ENCODE data around the gene UTP18.
"Not testable (repeated sequence)": the region's sequence is repeated elsewhere in the genome, so short reads cannot be mapped to it uniquely, and the experiment has no call there.

Gene UTP18

DNA sequence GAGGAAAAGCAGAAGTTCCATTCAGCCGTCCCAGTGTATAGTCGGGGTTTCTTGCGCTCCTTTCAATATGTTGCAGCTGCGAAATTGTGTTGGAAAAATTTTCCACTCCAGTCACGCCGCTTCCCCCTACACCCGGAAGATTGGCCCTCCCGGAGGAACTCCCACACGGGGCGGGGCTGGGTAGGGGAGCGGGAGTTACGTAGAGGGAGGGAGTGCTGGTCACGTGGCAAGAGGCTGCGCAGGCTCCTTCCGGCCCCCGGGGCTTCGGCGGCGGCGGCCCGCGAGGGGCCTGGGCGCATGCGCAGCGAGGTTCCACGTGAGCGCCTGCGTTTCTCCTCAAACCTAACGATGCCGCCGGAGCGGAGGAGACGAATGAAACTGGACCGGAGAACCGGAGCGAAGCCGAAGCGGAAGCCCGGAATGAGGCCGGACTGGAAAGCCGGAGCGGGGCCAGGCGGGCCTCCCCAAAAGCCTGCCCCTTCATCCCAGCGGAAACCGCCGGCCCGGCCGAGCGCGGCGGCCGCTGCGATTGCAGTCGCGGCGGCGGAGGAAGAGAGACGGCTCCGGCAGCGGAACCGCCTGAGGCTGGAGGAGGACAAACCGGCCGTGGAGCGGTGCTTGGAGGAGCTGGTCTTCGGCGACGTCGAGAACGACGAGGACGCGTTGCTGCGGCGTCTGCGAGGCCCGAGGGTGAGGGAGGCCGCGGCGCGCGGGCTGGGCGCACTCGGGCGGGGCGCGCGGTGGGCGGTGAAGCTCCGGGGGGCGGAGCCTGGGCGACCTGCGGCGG, at the start of gene UTP18:
TSS of gene UTP18 (plus strand) at position 310 of the 787 bp plus-strand sequence. CDS start at position 349, 39 bp downstream.
- peak; percentile 93 for DNase-seq (ENCODE audit: low read depth in 2 of 2)

DNA sequence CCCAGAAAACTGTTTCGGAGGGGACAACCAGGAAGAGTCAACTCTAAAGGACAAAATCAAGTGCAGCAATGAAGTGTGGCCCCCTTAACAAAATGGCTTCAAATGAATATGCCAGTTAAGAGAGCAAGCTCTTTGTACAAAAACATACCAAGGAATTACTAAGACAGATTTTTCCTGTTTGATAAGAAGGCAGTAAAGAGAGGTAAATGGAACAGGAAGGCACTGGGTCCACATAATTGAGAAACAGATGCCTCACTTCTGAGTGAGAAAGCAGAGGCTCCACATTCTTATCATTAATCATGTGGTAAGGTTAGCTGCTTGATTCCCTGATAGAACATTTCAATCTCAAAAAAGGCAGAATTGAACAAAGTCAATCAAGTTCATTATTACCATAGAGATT, 45.4 kb upstream of the UTP18 start:
- DNase-seq (ENCODE audit: low read depth in 2 of 2), result no peak

DNA sequence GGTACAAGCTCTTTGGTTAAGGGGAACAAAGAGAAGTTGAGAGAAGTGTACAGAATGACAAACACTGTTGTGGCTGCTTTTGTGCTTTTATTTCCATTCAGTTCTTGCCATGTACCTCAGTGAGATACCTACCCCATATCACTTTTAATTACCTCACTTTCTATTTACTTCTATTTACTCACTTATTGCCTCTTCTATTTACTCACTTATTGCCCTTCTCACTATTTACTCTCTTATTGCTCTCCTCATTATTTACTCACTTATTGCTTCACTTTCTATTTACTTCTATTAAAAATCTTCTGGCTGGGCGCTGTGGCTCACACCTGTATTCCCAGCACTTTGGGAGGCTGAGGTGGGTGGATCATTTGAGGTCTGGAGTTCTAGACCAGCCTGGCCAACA, 42.4 kb upstream of the UTP18 start:
- no peak for DNase-seq (ENCODE audit: low read depth in 2 of 2)

DNA sequence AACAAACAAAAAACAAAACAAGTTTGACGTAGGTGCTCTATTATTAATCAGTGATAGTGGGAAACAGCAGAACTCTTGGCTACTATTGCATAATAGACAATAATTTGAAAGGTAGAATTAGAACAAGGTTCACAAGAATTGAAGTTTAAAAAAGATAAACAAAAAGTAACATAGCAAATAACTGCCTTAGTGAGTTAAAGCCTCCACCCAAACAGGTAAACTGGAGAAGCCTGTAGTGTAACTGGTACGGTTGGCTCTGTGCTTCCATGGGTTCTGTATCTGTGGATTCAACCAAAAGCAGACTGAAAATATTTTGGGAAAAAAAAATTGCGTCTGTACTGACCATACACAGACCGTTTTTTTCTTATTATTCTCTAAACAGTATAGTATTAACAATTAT, 39.0 kb upstream of the UTP18 start:
- DNase-seq (ENCODE audit: low read depth in 2 of 2), result no peak

DNA sequence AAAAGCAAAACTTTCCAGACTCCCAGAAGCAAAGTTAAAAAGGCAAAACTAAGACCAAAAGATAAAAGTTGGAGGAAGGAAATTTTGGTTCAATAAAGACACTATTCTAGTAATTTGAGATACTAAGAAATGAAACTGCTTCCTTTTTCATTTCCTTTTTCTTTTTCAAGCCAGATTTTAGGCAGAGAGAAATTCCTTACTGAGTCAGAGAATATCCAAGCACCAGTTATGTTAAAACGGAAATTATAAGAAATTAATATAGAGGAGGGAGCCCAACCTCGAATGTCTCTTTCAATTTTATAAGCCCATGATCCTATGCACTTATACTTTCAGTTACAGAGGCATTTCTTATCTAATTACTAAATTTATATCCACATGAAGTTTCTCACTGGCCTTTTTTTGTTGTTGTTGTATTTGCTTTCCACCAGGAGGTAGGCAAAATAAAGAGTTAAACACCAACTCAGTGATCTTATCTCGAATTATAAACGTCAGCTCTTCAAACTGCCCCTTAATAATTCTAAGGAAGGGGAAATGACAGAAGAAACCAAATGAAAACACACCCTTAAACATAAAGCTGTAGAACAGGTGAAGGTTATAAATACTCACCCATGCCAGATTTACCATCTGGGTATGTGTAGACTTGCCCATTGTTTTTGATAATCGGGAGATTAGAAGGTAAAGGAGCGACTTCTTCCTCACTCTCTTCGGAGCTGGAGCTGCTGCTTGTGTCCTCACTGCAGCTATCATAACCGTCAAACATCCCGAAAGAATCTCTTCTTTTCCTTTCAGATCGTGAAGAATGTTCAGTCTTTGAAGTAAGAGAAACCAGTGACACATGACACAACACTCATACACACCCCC, 35.7 kb upstream of the UTP18 start:
- DNase-seq (ENCODE audit: low read depth in 2 of 2), result no peak

DNA sequence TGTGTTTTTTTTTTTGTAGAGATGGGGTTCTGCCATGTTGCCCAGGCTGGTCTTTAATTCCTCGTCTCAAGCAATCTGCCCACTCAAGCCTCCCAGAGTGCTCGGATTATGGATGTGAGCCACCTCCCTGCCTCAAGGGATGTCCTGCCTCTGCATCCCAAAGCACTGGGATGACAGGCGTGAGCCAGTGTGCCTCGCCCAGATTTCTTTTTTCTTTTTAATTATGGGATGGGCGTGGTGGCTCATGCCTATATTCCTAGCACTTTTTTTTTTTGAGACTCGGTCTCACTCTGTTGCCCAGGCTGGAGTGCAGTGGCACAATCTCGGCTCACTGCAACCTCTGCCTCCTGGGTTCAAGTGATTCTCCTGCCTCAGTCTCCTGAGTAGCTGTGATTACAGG, 34.8 kb upstream of the UTP18 start:
- DNase-seq (ENCODE audit: low read depth in 2 of 2), result not testable (repeated sequence)

DNA sequence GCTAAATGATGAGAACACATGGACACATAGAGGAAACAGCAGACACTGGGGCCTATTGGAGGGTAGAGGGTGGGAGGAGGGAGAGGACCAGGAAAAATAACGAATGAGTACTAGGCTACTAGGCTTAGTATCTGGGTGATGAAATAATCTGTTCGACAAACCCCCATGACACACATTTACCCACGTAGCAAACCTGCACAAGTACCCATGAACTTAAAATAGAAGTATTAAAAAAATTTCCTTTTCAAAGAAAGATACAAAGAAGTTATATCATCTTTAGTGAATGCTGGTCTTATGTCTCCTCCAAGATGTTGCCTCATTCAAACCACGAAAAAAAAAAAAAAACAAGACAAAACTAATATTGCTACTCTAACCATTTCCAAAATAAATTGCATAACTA, 32.2 kb upstream of the UTP18 start:
- DNase-seq (ENCODE audit: low read depth in 2 of 2), result no peak

DNA sequence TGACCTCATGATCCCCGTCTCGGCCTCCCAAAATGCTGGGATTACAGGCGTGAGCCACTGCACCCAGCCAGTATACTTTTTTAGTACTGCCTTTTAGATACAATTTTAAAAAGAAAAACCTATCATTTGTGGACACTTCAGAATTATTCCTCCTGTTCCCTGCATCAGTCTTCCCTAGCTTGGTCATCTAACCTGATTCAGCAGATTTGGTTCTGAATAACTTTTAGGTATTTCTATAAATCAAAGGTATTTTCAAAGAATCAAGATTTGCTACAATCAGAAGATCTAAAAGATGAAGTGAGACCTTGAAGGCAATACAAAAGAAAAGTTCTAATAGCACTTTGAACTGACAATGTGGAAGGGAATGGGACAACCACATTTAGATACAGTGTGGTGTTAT, 30.5 kb upstream of the UTP18 start:
- DNase-seq (ENCODE audit: low read depth in 2 of 2), result no peak

DNA sequence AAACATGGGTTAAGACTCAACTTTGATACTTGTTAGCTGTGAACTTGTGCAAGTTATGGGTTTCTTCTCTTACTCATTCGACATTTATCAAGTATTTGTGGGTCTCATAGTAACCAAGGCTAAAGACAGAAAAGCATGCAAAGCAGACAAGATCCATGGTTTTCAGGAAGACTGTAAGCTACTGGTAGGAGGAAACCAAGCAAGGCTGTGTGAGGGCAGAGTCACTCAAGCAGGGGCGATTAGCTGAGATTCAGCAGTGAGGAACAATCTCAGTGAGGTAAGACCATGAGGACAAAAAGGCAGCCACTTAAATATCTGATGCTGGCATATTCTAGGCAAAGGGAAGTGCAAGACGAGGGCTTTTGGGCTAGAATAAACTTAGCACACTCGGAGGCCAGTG, 30.0 kb upstream of the UTP18 start:
- DNase-seq (ENCODE audit: low read depth in 2 of 2), result no peak

DNA sequence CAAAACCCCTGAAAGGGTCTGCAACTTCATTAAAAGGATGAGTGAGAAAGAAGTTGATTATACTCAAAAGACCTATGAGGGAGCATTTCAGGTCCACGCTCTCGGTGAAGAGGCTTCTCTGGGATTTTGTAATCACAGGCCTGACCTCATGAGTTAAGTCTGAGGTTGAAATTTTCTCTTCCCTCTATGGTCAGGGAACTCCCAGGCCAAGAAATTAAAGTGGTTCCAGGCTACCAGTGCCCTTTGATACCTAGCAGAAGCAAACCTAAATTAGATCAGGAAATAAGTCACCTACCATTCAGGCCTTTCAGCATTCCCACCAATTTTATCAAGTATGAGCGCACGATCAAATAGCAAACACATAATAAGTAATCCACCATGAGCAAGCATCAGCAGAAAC, 28.3 kb upstream of the UTP18 start:
- DNase-seq (ENCODE audit: low read depth in 2 of 2), result no peak

DNA sequence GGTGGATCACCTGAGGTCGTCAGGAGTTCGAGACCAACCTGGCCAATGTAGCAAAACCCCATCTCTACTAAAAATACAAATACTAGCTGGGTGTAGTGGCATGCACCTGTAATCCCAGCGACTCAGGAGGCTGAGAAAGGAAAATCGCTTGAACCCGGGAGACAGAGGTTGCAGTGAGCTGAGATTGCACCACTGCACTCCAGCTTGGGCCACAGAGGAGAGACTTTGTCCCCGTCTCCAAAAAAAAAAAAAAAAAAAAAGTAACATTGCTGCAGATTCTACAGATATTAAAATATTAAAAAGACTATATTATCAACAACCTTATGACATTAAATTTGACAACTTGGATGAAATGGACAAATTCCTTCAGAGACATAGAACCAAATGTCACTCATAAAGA, 26.2 kb upstream of the UTP18 start:
- DNase-seq (ENCODE audit: low read depth in 2 of 2), result no peak

DNA sequence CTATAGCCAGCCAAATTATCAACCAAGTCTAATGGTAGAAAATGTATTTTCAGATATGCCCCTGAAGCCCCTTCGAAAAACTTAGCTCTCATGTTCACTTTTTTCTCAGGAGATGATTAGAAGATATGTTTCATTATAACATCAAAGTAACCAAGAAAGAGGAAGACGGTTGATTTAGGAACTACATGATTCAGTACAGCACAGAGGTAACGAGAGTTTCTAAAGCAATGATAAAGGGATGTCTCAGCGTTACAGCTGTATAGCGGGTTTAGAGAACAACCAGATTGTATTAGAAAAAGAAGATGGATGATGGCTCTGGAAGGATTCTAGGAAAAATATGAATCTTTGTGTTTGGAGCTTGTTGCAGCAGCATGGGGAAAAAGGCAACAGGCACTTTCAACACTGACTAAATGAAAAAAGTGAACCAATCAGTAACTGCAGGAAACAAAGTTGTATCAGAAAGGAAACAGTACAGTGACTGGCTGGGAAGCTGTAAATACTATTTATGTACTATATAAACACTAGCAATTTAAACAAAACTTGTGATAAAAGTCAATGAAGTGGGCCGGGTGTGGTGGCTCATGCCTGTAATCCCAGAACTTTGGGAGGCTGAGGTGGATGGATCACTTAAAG, 22.0 kb upstream of the UTP18 start:
- no peak for DNase-seq (ENCODE audit: low read depth in 2 of 2)

DNA sequence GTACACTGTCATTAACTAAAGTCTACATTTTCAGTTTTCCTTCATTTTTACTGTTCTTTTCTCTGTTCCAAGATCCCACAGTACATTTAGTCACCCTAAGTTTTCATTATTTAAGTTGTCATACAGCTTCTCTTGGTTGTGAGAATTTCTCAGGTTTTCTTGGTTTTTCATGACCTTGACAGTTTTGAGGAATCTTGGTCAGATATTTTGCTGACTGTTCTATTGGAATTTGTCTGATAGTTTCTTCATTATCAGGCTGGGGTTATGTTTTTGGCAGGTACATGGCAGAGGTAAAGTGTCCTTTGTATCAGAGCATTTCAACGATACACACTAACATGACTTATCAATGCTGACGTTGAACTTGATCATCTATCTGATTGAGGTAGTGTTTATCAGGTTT, 20.1 kb upstream of the UTP18 start:
- DNase-seq (ENCODE audit: low read depth in 2 of 2), result no peak

DNA sequence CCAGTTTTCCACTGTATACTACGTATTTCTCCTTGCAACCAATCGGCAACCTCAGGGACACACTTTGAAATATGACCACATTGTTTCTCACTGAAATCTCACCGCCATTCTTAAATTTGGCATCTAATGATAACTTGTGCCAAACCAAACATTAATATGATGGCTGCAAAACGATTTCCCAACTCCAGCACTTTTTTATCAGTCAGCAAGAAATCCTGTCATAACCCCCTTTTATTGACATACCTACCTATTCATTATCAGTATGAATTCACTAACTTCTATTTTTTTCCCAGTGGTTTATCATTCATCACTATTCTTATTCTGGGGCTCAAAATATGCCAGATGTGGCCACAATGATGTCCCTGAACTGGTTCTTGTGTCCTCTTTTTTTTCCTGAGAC, 16.3 kb upstream of the UTP18 start:
- no peak for DNase-seq (ENCODE audit: low read depth in 2 of 2)

DNA sequence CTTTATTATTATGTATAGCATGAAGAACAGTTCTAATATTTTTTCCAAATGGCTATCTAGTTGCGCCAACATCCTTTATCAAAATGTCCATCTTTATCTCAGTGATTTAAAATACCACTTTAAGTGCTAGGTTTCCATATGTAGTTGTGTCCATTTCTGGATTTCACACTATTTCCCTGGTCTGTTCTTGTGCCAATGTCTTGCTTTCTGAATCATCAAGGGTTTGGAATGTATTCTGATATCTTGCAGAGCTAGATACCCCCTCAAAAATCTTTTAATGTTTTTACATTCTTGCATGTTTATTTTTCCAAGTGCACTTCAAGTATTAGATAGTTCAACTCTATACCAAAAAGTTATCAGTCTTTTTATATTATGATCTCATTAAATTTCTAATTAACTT, 14.8 kb upstream of the UTP18 start:
- no peak for DNase-seq (ENCODE audit: low read depth in 2 of 2)

DNA sequence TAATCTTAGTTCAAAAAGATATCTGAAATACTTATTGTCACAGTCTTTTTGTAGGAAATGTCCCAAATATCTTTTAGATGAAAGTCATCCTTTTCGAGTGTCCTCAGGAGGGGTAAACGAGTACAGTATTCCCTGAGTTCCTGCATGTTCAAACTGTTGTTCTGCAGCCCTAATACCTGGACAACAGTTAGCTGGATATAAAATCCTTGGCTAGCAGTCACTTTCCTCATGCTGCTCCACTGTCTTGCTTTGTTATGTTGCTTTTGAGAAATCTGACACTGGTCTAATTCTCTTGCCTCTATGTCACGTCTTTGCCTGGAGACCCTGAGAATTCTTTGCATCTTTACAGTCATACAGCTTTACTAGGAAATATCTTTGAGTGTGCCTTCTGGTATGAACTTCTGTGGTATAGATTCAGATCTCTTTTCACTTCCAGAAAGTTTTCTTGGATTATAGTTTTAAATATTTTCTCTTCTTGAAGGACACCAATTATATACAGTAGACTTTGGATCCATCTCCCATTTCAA, 10.0 kb upstream of the UTP18 start:
- no peak for DNase-seq (ENCODE audit: low read depth in 2 of 2)

DNA sequence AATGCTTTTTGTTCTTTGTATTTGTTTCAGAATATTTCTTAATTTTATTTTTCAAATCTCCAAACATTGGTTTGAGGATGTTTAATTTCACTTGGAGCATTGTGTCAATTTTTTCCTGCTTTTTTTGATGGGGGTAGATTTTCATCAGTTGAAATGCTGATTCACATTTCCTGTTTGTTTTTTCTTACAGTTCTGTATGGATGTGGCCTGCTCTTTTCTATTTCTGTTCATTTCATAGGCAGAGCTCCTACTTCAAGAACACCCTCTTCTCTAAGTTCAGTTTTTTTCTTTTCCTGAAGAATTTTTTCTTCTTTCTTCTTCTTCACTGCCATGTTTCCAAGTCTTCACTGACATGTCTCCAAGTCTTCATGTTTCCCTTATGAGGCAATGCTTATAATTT, 9.3 kb upstream of the UTP18 start:
- DNase-seq (ENCODE audit: low read depth in 2 of 2), result no peak

DNA sequence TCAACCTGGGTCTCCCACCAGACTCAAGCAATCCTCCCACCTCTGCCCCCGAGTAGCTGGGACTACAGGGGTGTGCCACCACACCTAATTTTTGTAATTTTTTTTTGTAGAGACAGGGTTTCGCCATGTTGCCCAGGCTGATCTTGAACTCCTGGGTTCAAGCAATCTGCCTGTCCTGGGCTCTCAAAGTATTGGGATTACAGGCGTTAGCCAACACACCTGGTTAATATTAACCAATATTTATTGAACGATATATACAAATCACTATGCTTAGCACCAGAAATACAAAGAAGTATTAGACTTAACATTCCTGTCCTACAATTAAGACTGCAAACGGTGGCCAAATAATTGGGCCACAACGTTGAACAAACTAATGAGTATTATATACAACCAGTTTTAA, 4.7 kb upstream of the UTP18 start:
- no peak for DNase-seq (ENCODE audit: low read depth in 2 of 2)

DNA sequence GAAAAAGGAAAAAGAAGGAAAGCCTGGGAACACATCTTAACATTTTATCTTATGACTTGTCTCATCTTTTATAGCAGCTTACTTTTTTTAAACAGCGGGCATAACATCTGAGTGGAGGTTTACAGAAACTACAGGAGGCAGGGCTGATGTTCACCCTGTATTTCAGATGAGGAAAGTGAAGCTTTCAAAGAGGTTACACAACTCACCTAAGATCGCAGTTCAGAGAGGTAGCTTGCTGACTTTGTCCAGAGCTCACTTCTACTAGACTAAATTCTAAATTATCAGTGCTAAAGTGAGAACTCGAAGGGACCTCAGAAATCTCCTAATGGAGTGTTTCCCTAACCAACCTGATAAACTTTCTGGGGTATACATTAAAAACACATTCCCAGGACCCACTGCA, 4.2 kb upstream of the UTP18 start:
- DNase-seq (ENCODE audit: low read depth in 2 of 2), result no peak

DNA sequence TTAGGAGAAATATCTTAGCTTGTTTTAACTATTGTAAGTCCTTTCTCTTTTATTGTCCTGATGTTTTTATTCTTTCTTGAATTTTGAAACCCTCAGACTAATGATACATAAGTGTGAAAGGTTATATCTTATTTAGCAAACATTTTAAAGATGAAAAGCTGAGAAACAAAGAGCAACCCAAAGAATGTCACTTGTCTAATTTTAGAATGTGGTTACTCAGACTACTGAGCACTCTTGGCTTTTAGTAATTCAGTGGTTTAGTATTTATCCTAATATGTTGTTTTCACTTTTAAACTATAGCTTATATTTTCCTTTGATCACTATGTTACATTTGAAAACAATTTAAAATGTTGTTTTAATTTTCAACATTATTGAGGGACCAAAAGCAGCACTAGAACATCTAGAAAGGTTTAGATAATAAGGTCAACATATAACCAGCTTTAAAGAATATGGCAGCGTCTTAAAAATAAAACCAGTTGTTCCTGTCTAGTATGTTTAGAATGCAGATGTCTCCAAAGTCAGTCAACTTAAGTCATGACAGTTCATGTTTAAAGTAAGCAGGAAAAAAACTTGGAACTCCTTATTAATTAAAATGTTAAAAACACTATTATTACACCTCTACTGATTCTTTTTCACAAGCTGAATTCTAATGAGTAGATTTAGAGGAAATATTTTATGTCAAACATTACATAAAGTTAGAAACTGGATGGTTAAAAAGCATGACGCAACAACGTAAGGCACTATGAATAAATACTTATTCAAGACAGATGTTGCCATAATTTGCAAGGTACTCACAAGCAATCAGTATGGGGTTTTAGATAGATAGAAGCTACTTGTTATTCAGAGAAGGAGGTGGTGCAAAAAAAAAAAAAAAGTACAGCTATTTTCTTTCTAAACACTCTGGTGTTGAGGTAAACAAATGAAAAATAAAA, 2.9 kb upstream of the UTP18 start:
- DNase-seq (ENCODE audit: low read depth in 2 of 2), result no peak

Measured in stimulated activated CD4-positive, alpha-beta T cell treated with anti-CD3 and anti-CD28 coated beads, Interleukin-1b, Interleukin-23, amount 100 ng/mL, for 4 hours (primary cell).